NB4 (cell line): ENCODE results near the gene ARID3A.

Source experiments
- CTCF ChIP-seq: IDR thresholded peaks from one replicate; pipeline ENCODE4 v1.5.1; 2012; ENCODE audit warnings: low read depth, low read length
- MAX ChIP-seq: IDR thresholded peaks from 2 replicates; pipeline ENCODE4 v1.6.1; 2011; ENCODE audit warnings: low read depth, low read length
- POLR2A ChIP-seq: IDR thresholded peaks from 2 replicates; pipeline ENCODE4 v1.6.1; 2011; ENCODE audit warnings: mild to moderate bottlenecking; ENCODE audit not compliant: insufficient read length; ENCODE audit errors: extremely low read depth

- TF ChIP-seq POLR2A (no peak), CTCF (no peak), MAX (no peak)
These were observed 6.4 kb upstream of the ARID3A start for GRCh38 chr19:919199-920050.
